Sigmoid colon (tissue), 7 donors: ENCODE measurements around the gene ARHGAP1. TPM values are rescaled to one million over a fixed set of nuclear protein-coding genes. Genes with fewer than 3 reads are reported as not detected.

Experiments used
- DNase-seq: peaks from one replicate; pipeline ENCODE4 v3.0.0-alpha.2; 2019
- H3K27ac ChIP-seq, 4 donors: fragments of 200-600 bp; sonication (generic); one replicate each; pipeline ENCODE4 v1.5.1; 2016 to 2019; ENCODE audit warnings: mild to moderate bottlenecking in 1 of 4
- H3K27me3 ChIP-seq, 3 donors: fragments of 200-600 bp; sonication (generic); one replicate each; pipeline ENCODE4 v1.5.1; 2019; ENCODE audit warnings: mild to moderate bottlenecking in 1 of 3
- H3K36me3 ChIP-seq, 4 donors: fragments of 200-600 bp; sonication (generic); one replicate each; pipeline ENCODE4 v1.5.1; 2016 to 2019
- H3K4me1 ChIP-seq, 4 donors: fragments of 200-600 bp; sonication (generic); one replicate each; pipeline ENCODE4 v1.5.1; 2017 to 2019
- H3K4me3 ChIP-seq, 4 donors: fragments of 200-600 bp; sonication (generic); one replicate each; pipeline ENCODE4 v1.5.1; 2017 to 2019; ENCODE audit warnings: mild to moderate bottlenecking in 2 of 4, moderate library complexity in 1 of 4
- H3K9me3 ChIP-seq, 4 donors: fragments of 200-600 bp in 3 of 4; sonication (generic) in 3 of 4; one replicate each; pipeline versions ENCODE4 v1.5.1 to v1.6.1; 2013 to 2019
- CTCF ChIP-seq, 4 experiments: fragments of 450-650 bp in 3 of 4; fragments of 200-600 bp in 1 of 4; IDR thresholded peaks; one replicate each; pipeline ENCODE4 v1.5.1; 2016 to 2019; ENCODE audit warnings: antibody characterized with exemption in 4 of 4, mild to moderate bottlenecking in 3 of 4, moderate library complexity in 2 of 4
- WGBS, 2 donors: extraction: QIAGEN DNeasy Blood & Tissue Kit; methylation state at CpG; one replicate each; pipeline ENCODE4 v1.1.7; 2013; 5-methylcytosine and 5-hydroxymethylcytosine counted together
- intact Hi-C: fragments of 100-400 bp; cut with DNase I; formaldehyde crosslinking; loops from one replicate; pipeline ENCODE4 v1.15.1; 2023
- polyA plus RNA-seq, 3 donors: library from polyadenylated mRNA; stranded (reverse); fragments of 200-250 nt; gene quantifications; one replicate each; pipeline ENCODE4 v1.2.3, GENCODE V29; 2013
- total RNA-seq, 4 donors: library from RNA; depleted of rRNA; stranded (reverse); fragments of >200 nt; gene quantifications; one replicate each; pipeline ENCODE4 v1.1.0, GENCODE V29; 2016
- donor health status: healthy with polysubstance abuse.
- donor health status: Bipolar disorder and iron deficiency.
- donor health status: healthy.

ARHGAP1 gene
- total and polyA plus RNA-seq, 7 donors: 25.0 to 78.2 (median 41.2) TPM

DNA sequence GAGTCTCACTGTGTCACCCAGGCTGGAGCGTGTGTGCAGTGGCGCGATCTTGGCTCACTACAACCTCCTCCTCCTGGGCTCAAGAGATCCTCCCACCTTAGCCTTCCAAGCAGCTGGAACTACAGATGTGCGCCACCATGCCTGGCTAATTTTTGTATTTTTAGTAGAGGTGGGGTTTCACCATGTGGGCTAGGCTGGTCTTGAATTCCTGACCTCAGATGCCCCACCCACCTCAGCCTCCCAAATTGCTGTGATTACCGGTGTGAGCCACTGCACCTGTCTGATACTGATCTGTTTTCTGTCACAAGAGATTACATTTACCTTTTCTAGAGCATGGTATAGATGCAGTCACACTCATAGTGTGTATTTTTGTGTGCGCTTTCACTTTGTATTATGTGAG lies 71.5 kb downstream of the ARHGAP1 start:
- Histone ChIP-seq H3K4me3 (no peak overlapping the region), H3K27me3 (no peaks in the 10 kb centered on the region), H3K36me3 (peaks cover 0 to 73% (median 5%) of the 10 kb centered on the region in 4 donors), H3K27ac (no peak overlapping the region), H3K4me1 (no peaks in the 10 kb centered on the region), H3K9me3 (no peaks in the 10 kb centered on the region)
- no peak for TF ChIP-seq CTCF (IDR thresholded peaks at IDR 0.05)
- WGBS, 2 donors: 87 to 93% methylated on average over 6 of the region's 6 CpGs
- no peak for DNase-seq
- intact Hi-C loops: no loop called here

Other genes starting within 250 kb of the ARHGAP1 start
- 10 to 100 TPM; 23.9 to 33.0 (median 27.8) TPM for gene AMBRA1, start 106.6 kb downstream of the ARHGAP1 start, total RNA-seq
- gene AMBRA1, start 106.6 kb downstream of the ARHGAP1 start, polyA plus RNA-seq: 10 to 100 TPM in 1 of 3 donors, 1 to 10 TPM in 2; 8.4 to 19.8 (median 9.0) TPM
- gene HARBI1, start 83.4 kb downstream of the ARHGAP1 start, total RNA-seq: 1 to 10 TPM; 1.6 to 8.9 (median 3.8) TPM
- 1 to 10 TPM; 4.1 to 7.9 (median 4.8) TPM for gene HARBI1, start 83.4 kb downstream of the ARHGAP1 start, polyA plus RNA-seq
- gene ATG13, start 83.1 kb downstream of the ARHGAP1 start, total RNA-seq: 10 to 100 TPM; 47.7 to 96.4 (median 52.7) TPM
- 10 to 100 TPM; 27.6 to 48.5 (median 34.2) TPM for gene ATG13, start 83.1 kb downstream of the ARHGAP1 start, polyA plus RNA-seq
- 10 to 100 TPM in 2 of 4 donors, 1 to 10 TPM in 2; 4.3 to 12.8 (median 9.2) TPM for gene ZNF408, start 412 bp upstream of the ARHGAP1 start, total RNA-seq
- gene ZNF408, start 412 bp upstream of the ARHGAP1 start, polyA plus RNA-seq: 10 to 100 TPM in 1 of 3 donors, 1 to 10 TPM in 2; 6.2 to 10.7 (median 8.4) TPM
- under 1 TPM in 1 of 4 donors, not detected in 3; 0.28 TPM for gene F2, start 18.6 kb upstream of the ARHGAP1 start, total RNA-seq
- under 1 TPM in 2 of 3 donors, not detected in 1; 0.13 to 0.46 TPM for gene F2, start 18.6 kb upstream of the ARHGAP1 start, polyA plus RNA-seq
- gene CKAP5, start 145.7 kb upstream of the ARHGAP1 start, total RNA-seq: 10 to 100 TPM; 27.3 to 38.8 (median 35.7) TPM
- 10 to 100 TPM in 2 of 3 donors, 1 to 10 TPM in 1; 6.6 to 22.9 (median 10.9) TPM for gene CKAP5, start 145.7 kb upstream of the ARHGAP1 start, polyA plus RNA-seq
- gene LRP4, start 217.9 kb upstream of the ARHGAP1 start, total RNA-seq: 10 to 100 TPM in 1 of 4 donors, 1 to 10 TPM in 3; 2.1 to 14.4 (median 6.0) TPM
- 10 to 100 TPM in 1 of 3 donors, 1 to 10 TPM in 2; 2.4 to 17.6 (median 2.8) TPM for gene LRP4, start 217.9 kb upstream of the ARHGAP1 start, polyA plus RNA-seq
- 10 to 100 TPM; 16.8 to 29.4 (median 20.9) TPM for gene CSTPP1, start 236.1 kb upstream of the ARHGAP1 start, total RNA-seq
- gene CSTPP1, start 236.1 kb upstream of the ARHGAP1 start, polyA plus RNA-seq: 10 to 100 TPM; 12.9 to 26.8 (median 24.6) TPM